ENCODE measurements around the gene ANXA1. TPM values are rescaled to one million over a fixed set of nuclear protein-coding genes. Genes with fewer than 3 reads are reported as not detected.
A peak's percentile ranks its signal among the peaks of the same experiment; 100 is the strongest.

ANXA1 gene
- total and polyA plus RNA-seq, 2 experiments from 2014 or later, result 4.9 to 5.8 TPM

GRCh38 chr9:73152543-73152844 lies 829 bp downstream of the ANXA1 start:
- Mint-ChIP-seq H3K9me3 (no peaks in the 10 kb centered on the region), H3K27ac (peak overlapping the region; percentile 96; the same call in 1 of the 2 replicates), H3K4me1 (peaks cover 40% of the 10 kb centered on the region), H3K36me3 (ENCODE audit: low read depth) (no peaks in the 10 kb centered on the region), H3K4me3 (no peak overlapping the region), H3K27me3 (ENCODE audit: insufficient read depth, low read depth, poor library complexity) (no peaks in the 10 kb centered on the region)
- Histone ChIP-seq H2AFZ (no peak overlapping the region), H3K4me1 (ENCODE audit: insufficient read depth) (peaks cover 30% of the 10 kb centered on the region; the same call in 1 of the 2 replicates), H3K27ac (ENCODE audit: low read depth) (peak overlapping the region; percentile 86), H3K4me2 (peak overlapping the region; percentile 3; the same call in 1 of the 2 replicates), H3F3A (replicated peaks; ENCODE audit: low read depth) (no peaks in the 10 kb centered on the region), H3K79me2 (replicated peaks; ENCODE audit: insufficient read depth) (no peaks in the 10 kb centered on the region), H3K4me3 (no peak overlapping the region), H4K20me1 (replicated peaks; ENCODE audit: insufficient read depth) (no peaks in the 10 kb centered on the region), H3K36me3 (ENCODE audit: insufficient read depth) (no peaks in the 10 kb centered on the region), H3K9me2 (ENCODE audit: insufficient read depth) (no peaks in the 10 kb centered on the region), H3K27me3 (ENCODE audit: insufficient read depth) (no peaks in the 10 kb centered on the region)
- no peak for TF ChIP-seq ZNF114 (CRISPR knock-in tag; IDR thresholded peaks at IDR 0.05)
- no peak for TF ChIP-seq STAT1 (IDR thresholded peaks at IDR 0.05; ENCODE audit: unreplicated experiment)
- TF ChIP-seq JUNB (IDR thresholded peaks at IDR 0.05; ENCODE audit: unreplicated experiment), result no peak
- TF ChIP-seq EZH2 (IDR thresholded peaks at IDR 0.05; ENCODE audit: low read depth, unreplicated experiment), result no peak
- no peak for TF ChIP-seq EZH2phosphoT487 (IDR thresholded peaks at IDR 0.05; ENCODE audit: unreplicated experiment)
- TF ChIP-seq ZNF331 (CRISPR knock-in tag; IDR thresholded peaks at IDR 0.05; ENCODE audit: low read depth), result no peak
- TF ChIP-seq NANOG (IDR thresholded peaks at IDR 0.05; ENCODE audit: borderline replicate concordance), result no peak
- no peak for TF ChIP-seq REST (IDR thresholded peaks at IDR 0.05; ENCODE audit: unreplicated experiment)
- TF ChIP-seq CREB1 (CRISPR knock-in tag; IDR thresholded peaks at IDR 0.05; ENCODE audit: low read depth), result no peak
- TF ChIP-seq CTCF (conservative IDR thresholded peaks at IDR 0.05; ENCODE audit: low read depth in 2 of 2), result no peak
- TF ChIP-seq ETS1 (IDR thresholded peaks at IDR 0.05), result no peak
- no peak for TF ChIP-seq POLR2AphosphoS5 (IDR thresholded peaks at IDR 0.05; ENCODE audit: low read depth)
- TF ChIP-seq ZNF462 (CRISPR knock-in tag; IDR thresholded peaks at IDR 0.05), result no peak
- ATAC-seq (peak; percentile 64), DNase-seq (ENCODE audit: low spot score) (peak; percentile 41)
